Measurements from ENCODE around the gene TOMM5. TPM values are rescaled to one million over a fixed set of nuclear protein-coding genes. Genes with fewer than 3 reads are reported as not detected.

The TOMM5 gene
- total RNA-seq, 1 experiment from 2014 or later: 49.3 TPM

- TF ChIP-seq CTCF (IDR thresholded peaks at IDR 0.05; ENCODE audit: unreplicated experiment): no peak
- Mint-ChIP-seq H3K27ac (ENCODE audit: unreplicated experiment) (no peak overlapping the region), H3K4me3 (ENCODE audit: low read depth, unreplicated experiment) (no peak overlapping the region), H3K9me3 (ENCODE audit: low read depth, unreplicated experiment) (no peaks in the 10 kb centered on the region), H3K36me3 (ENCODE audit: insufficient read depth, unreplicated experiment) (no peaks in the 10 kb centered on the region), H3K4me1 (ENCODE audit: low read depth, unreplicated experiment) (no peaks in the 10 kb centered on the region), H3K27me3 (ENCODE audit: unreplicated experiment) (no peaks in the 10 kb centered on the region)
- intact Hi-C loops (cut with micrococcal nuclease; ENCODE audit: unreplicated experiment): no loop called here
- no TSS peak for BruUV-seq (replicated peaks)
- CTCF ChIA-PET: interaction anchor here (0.7 kb wide), 1 partner anchor 424 kb away, joined by 5 read pairs; no protein-coding TSS in a partner anchor
- no peak for DNase-seq
These were observed 42.9 kb downstream of the TOMM5 start for GRCh38 chr9:37549527-37549926.

GRCh38 chr9:37547328-37547878 lies 45.0 kb downstream of the TOMM5 start:
- DNase-seq: no peak
- no peaks in the 10 kb centered on the region for H3K27me3 Mint-ChIP-seq (ENCODE audit: unreplicated experiment)
- H3K4me1 Mint-ChIP-seq (ENCODE audit: low read depth, unreplicated experiment): no peaks in the 10 kb centered on the region
- no TSS peak for BruUV-seq (replicated peaks)
- H3K36me3 Mint-ChIP-seq (ENCODE audit: insufficient read depth, unreplicated experiment): no peaks in the 10 kb centered on the region
- intact Hi-C loops (cut with micrococcal nuclease; ENCODE audit: unreplicated experiment): no loop called here
- TF ChIP-seq CTCF (IDR thresholded peaks at IDR 0.05; ENCODE audit: unreplicated experiment): no peak
- H3K27ac Mint-ChIP-seq (ENCODE audit: unreplicated experiment): no peak overlapping the region
- no peak overlapping the region for H3K4me3 Mint-ChIP-seq (ENCODE audit: low read depth, unreplicated experiment)
- H3K9me3 Mint-ChIP-seq (ENCODE audit: low read depth, unreplicated experiment): no peaks in the 10 kb centered on the region
- CTCF ChIA-PET: interaction anchor here (0.6 kb wide), 1 partner anchor 47 kb away, joined by 3 read pairs; no protein-coding TSS in a partner anchor

GRCh38 chr9:37543468-37543867 lies 48.9 kb downstream of the TOMM5 start:
- intact Hi-C loops (cut with micrococcal nuclease; ENCODE audit: unreplicated experiment): no loop called here
- Mint-ChIP-seq H3K4me3 (ENCODE audit: low read depth, unreplicated experiment) (no peak overlapping the region), H3K27ac (ENCODE audit: unreplicated experiment) (no peak overlapping the region), H3K9me3 (ENCODE audit: low read depth, unreplicated experiment) (no peaks in the 10 kb centered on the region), H3K36me3 (ENCODE audit: insufficient read depth, unreplicated experiment) (no peaks in the 10 kb centered on the region), H3K4me1 (ENCODE audit: low read depth, unreplicated experiment) (no peaks in the 10 kb centered on the region), H3K27me3 (ENCODE audit: unreplicated experiment) (no peaks in the 10 kb centered on the region)
- no TSS peak for BruUV-seq (replicated peaks)
- CTCF ChIA-PET: no interaction called here
- DNase-seq: no peak
- TF ChIP-seq CTCF (IDR thresholded peaks at IDR 0.05; ENCODE audit: unreplicated experiment): no peak

GRCh38 chr9:37542895-37543294 lies 49.5 kb downstream of the TOMM5 start:
- intact Hi-C loops (cut with micrococcal nuclease; ENCODE audit: unreplicated experiment): no loop called here
- H3K27me3 Mint-ChIP-seq (ENCODE audit: unreplicated experiment): no peaks in the 10 kb centered on the region
- no peak overlapping the region for H3K4me3 Mint-ChIP-seq (ENCODE audit: low read depth, unreplicated experiment)
- no peaks in the 10 kb centered on the region for H3K36me3 Mint-ChIP-seq (ENCODE audit: insufficient read depth, unreplicated experiment)
- no peak for DNase-seq
- no TSS peak for BruUV-seq (replicated peaks)
- no peaks in the 10 kb centered on the region for H3K9me3 Mint-ChIP-seq (ENCODE audit: low read depth, unreplicated experiment)
- H3K4me1 Mint-ChIP-seq (ENCODE audit: low read depth, unreplicated experiment): no peaks in the 10 kb centered on the region
- no peak overlapping the region for H3K27ac Mint-ChIP-seq (ENCODE audit: unreplicated experiment)
- no peak for TF ChIP-seq CTCF (IDR thresholded peaks at IDR 0.05; ENCODE audit: unreplicated experiment)
- CTCF ChIA-PET: no interaction called here
